HL-60 (cell line): ENCODE measurements around the gene PPM1M.

Source experiments
- DNase-seq, 2 experiments: peaks; one replicate each; pipeline ENCODE4 v3.0.0-alpha.2; 2010 to 2020; ENCODE audit warnings: low read depth in 1 of 2, low spot score in 1 of 2
- H3K27ac ChIP-seq: fragments of 250-450 bp; sonication (Bioruptor Pico); replicated peaks from 2 replicates; pipeline ENCODE4 v1.5.1; 2020; ENCODE audit warnings: mild to moderate bottlenecking, moderate library complexity
- H3K27me3 ChIP-seq: fragments of 250-450 bp; sonication (Bioruptor Pico); 2 replicates; pipeline ENCODE4 v1.5.1; 2021; ENCODE audit warnings: mild to moderate bottlenecking, moderate library complexity; ENCODE audit not compliant: insufficient read depth, poor library complexity, severe bottlenecking
- H3K4me3 ChIP-seq: replicated peaks from 2 replicates; pipeline ENCODE4 v1.5.1; 2011; ENCODE audit warnings: mild to moderate bottlenecking, control low read depth, low read length; ENCODE audit not compliant: insufficient read depth
- CTCF ChIP-seq: IDR thresholded peaks from one replicate; pipeline ENCODE4 v1.5.1; 2011; ENCODE audit warnings: low read length, control low read depth, inconsistent platforms; ENCODE audit not compliant: insufficient read depth
- GABPA ChIP-seq: IDR thresholded peaks from 2 replicates; pipeline ENCODE4 v1.6.1; 2012; ENCODE audit warnings: low read depth
- POLR2AphosphoS5 ChIP-seq: IDR thresholded peaks from 2 replicates; pipeline ENCODE4 v1.6.1; 2012; ENCODE audit warnings: low read depth
- REST ChIP-seq: IDR thresholded peaks from 2 replicates; pipeline ENCODE4 v1.6.1; 2012; ENCODE audit warnings: low read depth; ENCODE audit not compliant: insufficient replicate concordance
- SPI1 ChIP-seq: IDR thresholded peaks from 2 replicates; pipeline ENCODE4 v1.6.1; 2012; ENCODE audit warnings: low read depth, mild to moderate bottlenecking, borderline replicate concordance

Gene PPM1M

GRCh38 chr3:52200981-52201679, 44.4 kb upstream of the PPM1M start:
- DNase-seq: peak in 1 of 2 experiments; percentile 50
- TF ChIP-seq GABPA: no peak
- TF ChIP-seq SPI1: peak; percentile 2; the same call in 1 of the 2 replicates
- no peak for TF ChIP-seq REST
- H3K27me3 ChIP-seq: no peaks in the 10 kb centered on the region
- peak overlapping the region; percentile 88 for H3K27ac ChIP-seq
- peak overlapping the region; percentile 15 for H3K4me3 ChIP-seq

GRCh38 chr3:52202384-52203077, 43.0 kb upstream of the PPM1M start:
- Histone ChIP-seq H3K27me3 (no peaks in the 10 kb centered on the region), H3K27ac (peak overlapping the region; percentile 88), H3K4me3 (peak overlapping the region; percentile 3)
- peak; percentile 77 to 79 for DNase-seq
- TF ChIP-seq SPI1 (peak; percentile 47; the same call in 1 of the 2 replicates), REST (no peak), POLR2AphosphoS5 (peak; percentile 66), CTCF (no peak)

- TF ChIP-seq CTCF (no peak), REST (no peak), SPI1 (no peak), GABPA (no peak), POLR2AphosphoS5 (no peak)
- H3K4me3 ChIP-seq: no peak overlapping the region
- H3K27me3 ChIP-seq: no peaks in the 10 kb centered on the region
- no peak for DNase-seq
- H3K27ac ChIP-seq: peak overlapping the region; percentile 88
Measured at GRCh38 chr3:52203701-52204100, 41.9 kb upstream of the PPM1M start.
